SK-N-SH (cell line): Measurements from ENCODE around the gene CLEC6A.

Experiments
- CTCF ChIP-seq: fragments of 200-600 bp; sonication (generic); IDR thresholded peaks from 2 replicates; pipeline ENCODE4 v1.6.1; 2017; ENCODE audit warnings: antibody characterized with exemption, mild to moderate bottlenecking, moderate library complexity
- EP300 ChIP-seq, 2 experiments: IDR thresholded peaks; 2 replicates each; pipeline versions ENCODE4 v1.4.0 to v1.6.1; 2012; ENCODE audit warnings: borderline replicate concordance in 1 of 2, low read depth in 1 of 2, low read length in 1 of 2
- EZH2phosphoT487 ChIP-seq: fragments of 200-600 bp; sonication (generic); IDR thresholded peaks from 2 replicates; pipeline ENCODE4 v1.6.1; 2017; ENCODE audit warnings: low read depth, mixed run types, mild to moderate bottlenecking, antibody characterized with exemption, moderate library complexity, borderline replicate concordance
- JUND ChIP-seq: IDR thresholded peaks from 2 replicates; pipeline ENCODE4 v1.4.0; 2012
- MAX ChIP-seq: IDR thresholded peaks from 2 replicates; pipeline ENCODE4 v1.4.0; 2012; ENCODE audit warnings: low read depth
- MXI1 ChIP-seq: IDR thresholded peaks from 2 replicates; pipeline ENCODE4 v1.6.1; 2012; ENCODE audit warnings: mild to moderate bottlenecking, low read depth, low read length, improper control_type of control experiment
- NFIC ChIP-seq: IDR thresholded peaks from 2 replicates; pipeline ENCODE4 v1.4.0; 2012; ENCODE audit warnings: borderline replicate concordance
- RAD21 ChIP-seq: IDR thresholded peaks from 2 replicates; pipeline ENCODE4 v1.6.1; 2012; ENCODE audit warnings: mild to moderate bottlenecking, low read length
- RFX5 ChIP-seq: IDR thresholded peaks from 2 replicates; pipeline ENCODE4 v1.6.1; 2012; ENCODE audit warnings: mild to moderate bottlenecking, improper control_type of control experiment, low read length
- SMC3 ChIP-seq: IDR thresholded peaks from 2 replicates; pipeline ENCODE4 v1.6.1; 2012; ENCODE audit warnings: low read depth, low read length, improper control_type of control experiment
- TAF1 ChIP-seq: IDR thresholded peaks from 2 replicates; pipeline ENCODE4 v1.6.1; 2012; ENCODE audit warnings: low read depth, mild to moderate bottlenecking, low read length, moderate library complexity, borderline replicate concordance
- USF2 ChIP-seq: fragments of 150-350 bp; IDR thresholded peaks from 2 replicates; pipeline ENCODE4 v1.6.1; 2017; ENCODE audit warnings: antibody characterized with exemption, low read length, low read depth, borderline replicate concordance
- YY1 ChIP-seq: IDR thresholded peaks from 2 replicates; pipeline ENCODE4 v1.4.0; 2012; ENCODE audit warnings: low read depth, mild to moderate bottlenecking

- TF ChIP-seq TAF1 (no peak), NFIC (no peak), CTCF (no peak), JUND (no peak), RFX5 (no peak), MAX (no peak), EZH2phosphoT487 (no peak), RAD21 (no peak), EP300 (IDR thresholded peaks at IDR 0.05; ENCODE audit: borderline replicate concordance in 1 of 2, low read depth in 1 of 2, low read length in 1 of 2) (no peak), MXI1 (no peak), USF2 (no peak), SMC3 (no peak), YY1 (no peak)
Measured at GRCh38 chr12:8455727-8456360, at the start of gene CLEC6A.
